H1 (cell line): Measurements from ENCODE around the gene BACE2. TPM values are rescaled to one million over a fixed set of nuclear protein-coding genes. Genes with fewer than 3 reads are reported as not detected.

Source experiments
- CTCF ChIA-PET: fragments of 300-600 bp; sonication (Branson Sonifier 250); formaldehyde crosslinking; loops from one replicate; lab custom pipeline; 2021; ENCODE audit not compliant: partially characterized antibody; lab: Charles Lee
- POLR2A ChIA-PET: fragments of 300-600 bp; sonication (Branson Sonifier 250); formaldehyde crosslinking; loops from one replicate; lab custom pipeline; 2021; ENCODE audit warnings: inconsistent platforms; ENCODE audit not compliant: partially characterized antibody; lab: Charles Lee
- DNase-seq, 2 experiments: peaks; one replicate each; pipeline versions ENCODE4 v3.0.0 to v3.0.0-alpha.2; 2010 to 2022; ENCODE audit warnings: low spot score in 2 of 2, low read depth in 1 of 2, mixed read lengths in 1 of 2
- FAIRE-seq: peaks from 2 replicates; lab custom pipeline; 2011; peaks lifted over from hg19 to GRCh38; lab: Jason Lieb, UNC
- H2AFZ ChIP-seq: 2 replicates; pipeline ENCODE4 v1.8.1; 2012; ENCODE audit warnings: low read length, inconsistent platforms
- H2AK5ac ChIP-seq: 2 replicates; pipeline ENCODE4 v1.6.1; 2013; ENCODE audit warnings: low read depth, low read length
- H2BK120ac ChIP-seq: replicated peaks from 2 replicates; pipeline ENCODE3; 2013; ENCODE audit warnings: low read depth, low read length, inconsistent platforms
- H2BK12ac ChIP-seq: 2 replicates; pipeline ENCODE4 v1.6.1; 2013; ENCODE audit warnings: low read depth, low read length
- H2BK15ac ChIP-seq: 2 replicates; pipeline ENCODE4 v1.6.1; 2013; ENCODE audit warnings: low read length
- H2BK20ac ChIP-seq: 2 replicates; pipeline ENCODE4 v1.6.1; 2013; ENCODE audit warnings: low read length
- H2BK5ac ChIP-seq: 2 replicates; pipeline ENCODE4 v1.6.1; 2013; ENCODE audit warnings: low read depth, low read length
- H3K14ac ChIP-seq: 2 replicates; pipeline ENCODE4 v1.6.1; 2013; ENCODE audit warnings: inconsistent platforms; ENCODE audit not compliant: insufficient read length
- H3K18ac ChIP-seq: 2 replicates; pipeline ENCODE4 v1.6.1; 2013; ENCODE audit warnings: low read length; ENCODE audit errors: extremely low read depth
- H3K23ac ChIP-seq: 2 replicates; pipeline ENCODE4 v1.6.1; 2013; ENCODE audit warnings: inconsistent platforms; ENCODE audit not compliant: insufficient read length
- H3K23me2 ChIP-seq: 2 replicates; pipeline ENCODE4 v1.6.1; 2013; ENCODE audit warnings: low read depth, low read length
- H3K27ac ChIP-seq: 2 replicates; pipeline ENCODE4 v1.6.1; 2011; ENCODE audit warnings: low read depth, low read length, inconsistent platforms
- H3K27me3 ChIP-seq, 4 experiments: replicated peaks in 1 of 4; 1 replicate in 1 of 4; 2 replicates in 3 of 4; pipeline versions ENCODE4 v1.6.1 to v1.8.1; 2011 to 2013; ENCODE audit warnings: low read length in 3 of 4, mild to moderate bottlenecking in 3 of 4, inconsistent platforms in 2 of 4, mixed read lengths in 2 of 4, moderate library complexity in 1 of 4; ENCODE audit not compliant: control insufficient read depth in 3 of 4, insufficient read depth in 3 of 4; ENCODE audit errors: extremely low read depth in 1 of 4
- H3K36me3 ChIP-seq, 4 experiments: 2 replicates each; pipeline versions ENCODE4 v1.6.1 to v1.8.1; 2011 to 2013; ENCODE audit warnings: mild to moderate bottlenecking in 4 of 4, low read length in 3 of 4, moderate library complexity in 2 of 4, control low read depth in 1 of 4, inconsistent platforms in 1 of 4; ENCODE audit not compliant: insufficient read depth in 4 of 4, control insufficient read depth in 2 of 4
- H3K4ac ChIP-seq: replicated peaks from 2 replicates; pipeline ENCODE3; 2013; ENCODE audit warnings: low read length, low read depth, mixed read lengths, inconsistent platforms; ENCODE audit not compliant: insufficient read length
- H3K4me1 ChIP-seq, 4 experiments: replicated peaks in 1 of 4; 1 replicate in 1 of 4; 2 replicates in 3 of 4; pipeline versions ENCODE4 v1.6.1 to v1.8.1; 2011 to 2013; ENCODE audit warnings: low read length in 3 of 4, inconsistent platforms in 2 of 4, mixed read lengths in 1 of 4; ENCODE audit not compliant: insufficient read depth in 4 of 4, control insufficient read depth in 3 of 4
- H3K4me2 ChIP-seq, 2 experiments: 2 replicates each; pipeline versions ENCODE4 v1.6.1 to v1.8.1; 2011 to 2013; ENCODE audit warnings: low read depth in 2 of 2, low read length in 2 of 2, control low read depth in 1 of 2, inconsistent platforms in 1 of 2, mild to moderate bottlenecking in 1 of 2; ENCODE audit not compliant: insufficient read depth in 1 of 2
- H3K4me3 ChIP-seq, 4 experiments: fragments of 200-600, 300-600 bp in 1 of 4; sonication (generic), shearing (Covaris generic), sonication (Bioruptor Twin) in 1 of 4; 2 replicates each; pipeline versions ENCODE4 v1.5.1 to v1.8.1; 2011 to 2016; ENCODE audit warnings: low read length in 4 of 4, low read depth in 3 of 4, control low read depth in 2 of 4, inconsistent platforms in 2 of 4, mild to moderate bottlenecking in 2 of 4, mixed read lengths in 1 of 4, moderate library complexity in 1 of 4; ENCODE audit not compliant: insufficient read depth in 2 of 4; ENCODE audit errors: extremely low read depth in 1 of 4
- H3K56ac ChIP-seq: replicated peaks from 2 replicates; pipeline ENCODE3; 2013; ENCODE audit warnings: low read depth, mild to moderate bottlenecking, mixed read lengths, low read length, inconsistent platforms; ENCODE audit not compliant: insufficient read length
- H3K79me1 ChIP-seq: 2 replicates; pipeline ENCODE4 v1.6.1; 2013; ENCODE audit warnings: low read depth, low read length, control low read depth
- H3K79me2 ChIP-seq, 2 experiments: 2 replicates each; pipeline versions ENCODE4 v1.6.1 to v1.8.1; 2012 to 2013; ENCODE audit warnings: low read length in 2 of 2, mild to moderate bottlenecking in 2 of 2, inconsistent platforms in 1 of 2; ENCODE audit not compliant: insufficient read depth in 2 of 2, control insufficient read depth in 1 of 2
- H3K9ac ChIP-seq, 4 experiments: replicated peaks in 1 of 4; 1 replicate in 1 of 4; 2 replicates in 3 of 4; pipeline versions ENCODE4 v1.6.1 to v1.8.1; 2011 to 2013; ENCODE audit warnings: low read depth in 3 of 4, low read length in 3 of 4, control low read depth in 2 of 4, mild to moderate bottlenecking in 2 of 4, moderate library complexity in 2 of 4, inconsistent platforms in 1 of 4; ENCODE audit errors: extremely low read depth in 1 of 4
- H3K9me3 ChIP-seq, 2 experiments: 2 replicates each; pipeline versions ENCODE4 v1.6.1 to v1.8.1; 2012 to 2013; ENCODE audit warnings: mild to moderate bottlenecking in 2 of 2, moderate library complexity in 2 of 2, control low read depth in 1 of 2, inconsistent platforms in 1 of 2, low read depth in 1 of 2, low read length in 1 of 2, mixed read lengths in 1 of 2; ENCODE audit not compliant: insufficient read depth in 2 of 2
- H4K20me1 ChIP-seq, 2 experiments: replicated peaks in 1 of 2; 2 replicates each; pipeline versions ENCODE3 to v1.8.1; 2011 to 2013; ENCODE audit warnings: inconsistent platforms in 2 of 2, low read length in 2 of 2, mild to moderate bottlenecking in 1 of 2; ENCODE audit not compliant: insufficient read depth in 2 of 2, control insufficient read depth in 1 of 2
- H4K5ac ChIP-seq: 2 replicates; pipeline ENCODE4 v1.6.1; 2013; ENCODE audit warnings: low read length, low read depth, mixed read lengths, inconsistent platforms; ENCODE audit not compliant: insufficient read length
- H4K8ac ChIP-seq: 2 replicates; pipeline ENCODE4 v1.8.0; 2013; ENCODE audit warnings: mild to moderate bottlenecking, moderate library complexity, low read length, inconsistent platforms; ENCODE audit not compliant: insufficient read depth; ENCODE audit errors: extremely low read depth
- H4K91ac ChIP-seq: replicated peaks from 2 replicates; pipeline ENCODE3; 2013; ENCODE audit warnings: low read length, mixed read lengths, inconsistent platforms; ENCODE audit not compliant: insufficient read length
- BCL11A ChIP-seq, 2 experiments: IDR thresholded peaks; one replicate each; pipeline ENCODE4 v1.6.1; 2011; ENCODE audit warnings: low read depth in 2 of 2, low read length in 2 of 2, mild to moderate bottlenecking in 2 of 2
- BRCA1 ChIP-seq: IDR thresholded peaks from 2 replicates; pipeline ENCODE4 v1.6.1; 2012; ENCODE audit warnings: low read depth, low read length, improper control_type of control experiment
- CEBPB ChIP-seq: IDR thresholded peaks from 2 replicates; pipeline ENCODE4 v1.6.1; 2012; ENCODE audit warnings: low read depth, low read length
- CREB1 ChIP-seq: IDR thresholded peaks from 2 replicates; pipeline ENCODE4 v1.6.1; 2012; ENCODE audit warnings: inconsistent platforms
- JUN ChIP-seq: IDR thresholded peaks from 2 replicates; pipeline ENCODE4 v1.6.1; 2011; ENCODE audit warnings: low read depth, mild to moderate bottlenecking, improper control_type of control experiment, low read length
- POU5F1 ChIP-seq: IDR thresholded peaks from 2 replicates; pipeline ENCODE4 v1.6.1; 2011; ENCODE audit warnings: low read depth, mild to moderate bottlenecking, low read length, moderate library complexity
- RAD21 ChIP-seq, 2 experiments: IDR thresholded peaks in 1 of 2; conservative IDR thresholded peaks in 1 of 2; 2 replicates each; pipeline ENCODE4 v1.6.1; 2011; ENCODE audit warnings: low read depth in 2 of 2, low read length in 2 of 2, improper control_type of control experiment in 1 of 2, inconsistent platforms in 1 of 2, mild to moderate bottlenecking in 1 of 2, moderate library complexity in 1 of 2
- SRF ChIP-seq: IDR thresholded peaks from 2 replicates; pipeline ENCODE4 v1.6.1; 2011; ENCODE audit warnings: mild to moderate bottlenecking, low read depth, low read length, moderate library complexity
- TAF7 ChIP-seq: optimal IDR thresholded peaks from 2 replicates; pipeline ENCODE3; 2011; ENCODE audit warnings: low read depth, mild to moderate bottlenecking, inconsistent platforms, low read length, moderate library complexity, borderline replicate concordance
- TBP ChIP-seq: IDR thresholded peaks from 2 replicates; pipeline ENCODE4 v1.6.1; 2011; ENCODE audit warnings: low read depth, low read length, improper control_type of control experiment
- YY1 ChIP-seq: IDR thresholded peaks from 2 replicates; pipeline ENCODE4 v1.6.1; 2011; ENCODE audit warnings: low read depth, mild to moderate bottlenecking, low read length
- ZNF274 ChIP-seq: IDR thresholded peaks from 2 replicates; pipeline ENCODE4 v1.7.0; 2012; ENCODE audit warnings: low read length, borderline replicate concordance; ENCODE audit errors: extremely low read depth
- WGBS, 2 experiments: shearing (Covaris generic) in 1 of 2; methylation state at CpG; one replicate each; pipeline versions ENCODE4 v1.1.6 to v1.1.7; 2013 to 2015; ENCODE audit warnings: low lambda C conversion rate in 2 of 2, mixed read lengths in 2 of 2, inconsistent platforms in 1 of 2, low coverage in 1 of 2, missing lambda C conversion rate in 1 of 2; ENCODE audit not compliant: insufficient replicate concordance in 2 of 2, insufficient coverage in 1 of 2, insufficient read length in 1 of 2; ENCODE audit errors: extremely low coverage in 1 of 2, missing lambda C conversion rate in 1 of 2; 5-methylcytosine and 5-hydroxymethylcytosine counted together
- polyA plus RNA-seq, 7 experiments: library from polyadenylated mRNA; depleted of rRNA in 3 of 7; stranded (reverse) in 5 of 7; unstranded in 2 of 7; fragments of >200 nt in 5 of 7; fragments of 200-250 nt in 2 of 7; gene quantifications; 1 replicate in 5 of 7; 2 replicates in 1 of 7; 4 replicates in 1 of 7; pipeline versions ENCODE4 v1.2.1 to v1.2.3, GENCODE V29; 2011 to 2013; ENCODE audit warnings: missing spikeins in 2 of 7, mixed read lengths in 2 of 7
- total RNA-seq: library from RNA; stranded (reverse); fragmentation: NEBNext Ultra II Directional; extraction: Animal tissue kit (Norgen Biotek cat#: 25700); gene quantifications from 2 replicates; pipeline ENCODE4 v1.2.1, GENCODE V29; 2021
- TF ChIP-seq, protein P1 (sequence below), 3 experiments: IDR thresholded peaks; 1 replicate in 2 of 3; 2 replicates in 1 of 3; pipeline versions ENCODE4 v1.5.1 to v1.6.1; 2011; ENCODE audit warnings: low read length in 3 of 3, mild to moderate bottlenecking in 3 of 3, inconsistent platforms in 2 of 3, low read depth in 1 of 3, moderate library complexity in 1 of 3; ENCODE audit not compliant: insufficient read depth in 1 of 3; ENCODE audit errors: control extremely low read depth in 1 of 3

The BACE2 gene
- total and polyA plus RNA-seq, 2 of the 8 experiments (the other 6 are each of a cell fraction or from before 2014, with no cell fraction given), result 8.1 to 10.9 TPM

DNA sequence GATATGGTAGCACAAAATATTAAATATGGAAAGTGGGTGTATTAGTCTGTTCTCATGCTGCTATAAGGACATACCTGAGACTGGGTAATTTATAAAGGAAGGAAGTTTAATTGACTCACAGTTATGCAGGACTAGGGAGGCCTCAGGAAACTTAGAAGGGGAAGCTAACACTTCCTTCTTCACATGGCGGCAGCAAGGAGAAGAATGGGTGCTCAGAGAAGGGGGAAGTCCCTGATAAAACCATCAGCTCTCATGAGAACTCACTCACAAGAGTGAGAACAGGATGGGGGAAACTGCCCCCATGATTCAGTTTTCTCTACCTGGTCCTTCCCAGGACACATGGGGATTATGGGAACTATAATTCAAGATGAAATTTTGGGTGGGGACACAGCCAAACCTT lies 15.8 kb upstream of the BACE2 start:
- H3K27me3 ChIP-seq, result peaks cover 0 to 8% (median 0%) of the 10 kb centered on the region in 4 experiments; a peak in 2 of 7 replicates
- no peak for TF ChIP-seq BRCA1
- no peak for TF ChIP-seq RAD21 (IDR thresholded peaks at IDR 0.05 in 1 of 2, conservative IDR thresholded peaks at IDR 0.05 in 1 of 2; ENCODE audit: low read depth in 2 of 2, low read length in 2 of 2)
- TF ChIP-seq TBP, result no peak
- no peak for TF ChIP-seq CREB1
- TF ChIP-seq JUN, result no peak
- TF ChIP-seq SRF, result no peak
- no peak for TF ChIP-seq CEBPB
- no peak for TF ChIP-seq YY1
- TF ChIP-seq, protein P1, sequence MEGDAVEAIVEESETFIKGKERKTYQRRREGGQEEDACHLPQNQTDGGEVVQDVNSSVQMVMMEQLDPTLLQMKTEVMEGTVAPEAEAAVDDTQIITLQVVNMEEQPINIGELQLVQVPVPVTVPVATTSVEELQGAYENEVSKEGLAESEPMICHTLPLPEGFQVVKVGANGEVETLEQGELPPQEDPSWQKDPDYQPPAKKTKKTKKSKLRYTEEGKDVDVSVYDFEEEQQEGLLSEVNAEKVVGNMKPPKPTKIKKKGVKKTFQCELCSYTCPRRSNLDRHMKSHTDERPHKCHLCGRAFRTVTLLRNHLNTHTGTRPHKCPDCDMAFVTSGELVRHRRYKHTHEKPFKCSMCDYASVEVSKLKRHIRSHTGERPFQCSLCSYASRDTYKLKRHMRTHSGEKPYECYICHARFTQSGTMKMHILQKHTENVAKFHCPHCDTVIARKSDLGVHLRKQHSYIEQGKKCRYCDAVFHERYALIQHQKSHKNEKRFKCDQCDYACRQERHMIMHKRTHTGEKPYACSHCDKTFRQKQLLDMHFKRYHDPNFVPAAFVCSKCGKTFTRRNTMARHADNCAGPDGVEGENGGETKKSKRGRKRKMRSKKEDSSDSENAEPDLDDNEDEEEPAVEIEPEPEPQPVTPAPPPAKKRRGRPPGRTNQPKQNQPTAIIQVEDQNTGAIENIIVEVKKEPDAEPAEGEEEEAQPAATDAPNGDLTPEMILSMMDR (IDR thresholded peaks at IDR 0.05; ENCODE audit: control extremely low read depth in 1 of 3, insufficient read depth in 1 of 3, low read depth in 1 of 3, low read length in 3 of 3), result no peak
- TF ChIP-seq POU5F1, result no peak
- no peak for TF ChIP-seq BCL11A (IDR thresholded peaks at IDR 0.05; ENCODE audit: low read depth in 2 of 2, low read length in 2 of 2)
- TF ChIP-seq TAF7, result no peak
- TF ChIP-seq ZNF274, result no peak

More for the DNA sequence above, 15.8 kb upstream of the BACE2 start:
- H2AK5ac ChIP-seq, result no peak overlapping the region
- 90% methylated on average over 1 of the region's 1 CpG; no CpG with 5 or more reads in 1 of the 2 experiments for WGBS, 2 experiments
- H4K5ac ChIP-seq, result no peak overlapping the region
- no peaks in the 10 kb centered on the region for H3K79me2 ChIP-seq
- H2BK20ac ChIP-seq, result no peak overlapping the region
- H3K4me3 ChIP-seq, result no peak overlapping the region
- H4K20me1 ChIP-seq, result peaks cover 0 to 9% of the 10 kb centered on the region in 2 experiments
- peaks cover 5% of the 10 kb centered on the region; the same call in 1 of the 2 replicates for H3K23me2 ChIP-seq
- CTCF ChIA-PET, result no interaction called here
- no peak overlapping the region for H3K9ac ChIP-seq
- H3K14ac ChIP-seq, result no peak overlapping the region
- no peak overlapping the region for H3K56ac ChIP-seq
- H3K27ac ChIP-seq, result no peak overlapping the region
- no peak overlapping the region for H3K4me2 ChIP-seq
- no peaks in the 10 kb centered on the region for H3K79me1 ChIP-seq
- no peak overlapping the region for H3K4ac ChIP-seq
- POLR2A ChIA-PET, result no interaction called here
- FAIRE-seq, result no peak
- H4K8ac ChIP-seq, result no peak overlapping the region
- no peak overlapping the region for H2BK5ac ChIP-seq
- no peaks in the 10 kb centered on the region; a peak in 1 of 8 replicates for H3K36me3 ChIP-seq
- peaks cover 0 to 3% (median 0%) of the 10 kb centered on the region in 4 experiments; a peak in 2 of 7 replicates for H3K4me1 ChIP-seq
- H3K9me3 ChIP-seq, result no peaks in the 10 kb centered on the region
- H3K18ac ChIP-seq, result no peak overlapping the region
- no peak overlapping the region for H2BK12ac ChIP-seq
- H2BK120ac ChIP-seq, result no peak overlapping the region
- no peak overlapping the region for H3K23ac ChIP-seq
- no peak for DNase-seq
- no peak overlapping the region for H2BK15ac ChIP-seq
- H2AFZ ChIP-seq, result no peak overlapping the region
- no peak overlapping the region for H4K91ac ChIP-seq
